SK-N-SH (cell line): ENCODE measurements around the gene EFNB2. TPM values are rescaled to one million over a fixed set of nuclear protein-coding genes. Genes with fewer than 3 reads are reported as not detected.

Experiments
- CTCF ChIA-PET: fragments of 300-600, 350-600 bp; formaldehyde crosslinking; extraction: SDS; loops from one replicate; lab custom pipeline; 2021; lab: Yijun Ruan, JAX
- POLR2A ChIA-PET: fragments of 350-600 bp; sonication (Branson Sonifier 250); formaldehyde crosslinking; extraction: SDS; loops from one replicate; lab custom pipeline; 2020; ENCODE audit warnings: antibody characterized with exemption, inconsistent platforms; lab: Yijun Ruan, JAX
- DNase-seq: peaks from one replicate; pipeline ENCODE4 v3.0.0; 2012
- H2AFZ ChIP-seq: fragments of 200-600 bp; sonication (generic); 2 replicates; pipeline ENCODE4 v1.8.1; 2016; ENCODE audit warnings: antibody characterized with exemption, mild to moderate bottlenecking, low read depth
- H3F3A ChIP-seq: fragments of 200-600 bp; sonication (generic); replicated peaks from 2 replicates; pipeline ENCODE3; 2016; ENCODE audit warnings: antibody characterized with exemption, mild to moderate bottlenecking; ENCODE audit not compliant: insufficient read depth
- H3K27ac ChIP-seq, 2 experiments: fragments of 200-500 bp in 1 of 2; fragments of 200-600 bp in 1 of 2; sonication (Bioruptor generic) in 1 of 2; sonication (generic), shearing (Covaris generic) in 1 of 2; 2 replicates each; pipeline versions ENCODE4 v1.5.1 to v1.6.1; 2014 to 2016; ENCODE audit warnings: low read depth in 2 of 2, inconsistent platforms in 1 of 2, low read length in 1 of 2, mild to moderate bottlenecking in 1 of 2, mixed read lengths in 1 of 2
- H3K27me3 ChIP-seq: fragments of 200-600 bp; sonication (generic), shearing (Covaris generic); 2 replicates; pipeline ENCODE4 v1.6.1; 2016; ENCODE audit warnings: mixed run types; ENCODE audit not compliant: insufficient read depth
- H3K36me3 ChIP-seq, 2 experiments: fragments of 200-500 bp in 1 of 2; fragments of 200-600 bp in 1 of 2; sonication (Bioruptor generic) in 1 of 2; sonication (generic) in 1 of 2; replicated peaks in 1 of 2; 2 replicates each; pipeline versions ENCODE3 to v1.5.1; 2014 to 2016; ENCODE audit warnings: low read length in 1 of 2, mild to moderate bottlenecking in 1 of 2; ENCODE audit not compliant: insufficient read depth in 2 of 2, control insufficient read depth in 1 of 2
- H3K4me1 ChIP-seq, 2 experiments: fragments of 200-500 bp in 1 of 2; fragments of 200-600 bp in 1 of 2; sonication (Bioruptor generic) in 1 of 2; sonication (generic), shearing (Covaris generic) in 1 of 2; 2 replicates each; pipeline versions ENCODE4 v1.5.1 to v1.6.1; 2014 to 2016; ENCODE audit warnings: low read depth in 1 of 2, low read length in 1 of 2, mixed run types in 1 of 2; ENCODE audit not compliant: insufficient read depth in 2 of 2, control insufficient read depth in 1 of 2
- H3K4me2 ChIP-seq: fragments of 200-600 bp; sonication (generic), shearing (Covaris generic); 2 replicates; pipeline ENCODE4 v1.6.1; 2017; ENCODE audit warnings: mixed run types
- H3K4me3 ChIP-seq, 2 experiments: fragments of 200-500 bp in 1 of 2; fragments of 200-600 bp in 1 of 2; sonication (Bioruptor generic) in 1 of 2; sonication (generic), shearing (Covaris generic) in 1 of 2; 2 replicates each; pipeline versions ENCODE4 v1.5.1 to v1.8.1; 2014 to 2016; ENCODE audit warnings: low read depth in 2 of 2, inconsistent platforms in 1 of 2, low read length in 1 of 2, mild to moderate bottlenecking in 1 of 2, mixed read lengths in 1 of 2, moderate library complexity in 1 of 2
- H3K79me2 ChIP-seq: fragments of 200-600 bp; sonication (generic); 2 replicates; pipeline ENCODE4 v1.8.1; 2017; ENCODE audit warnings: mild to moderate bottlenecking; ENCODE audit not compliant: insufficient read depth
- H3K9ac ChIP-seq: fragments of 200-600 bp; sonication (generic); 2 replicates; pipeline ENCODE4 v1.6.1; 2017; ENCODE audit warnings: mixed run types
- H3K9me2 ChIP-seq: fragments of 200-600 bp; sonication (generic); 2 replicates; pipeline ENCODE4 v1.6.1; 2017; ENCODE audit warnings: mixed run types
- H3K9me3 ChIP-seq: fragments of 200-600 bp; sonication (generic); 2 replicates; pipeline ENCODE4 v1.6.1; 2017; ENCODE audit warnings: mixed run types, mild to moderate bottlenecking, moderate library complexity
- H4K20me1 ChIP-seq: fragments of 200-600 bp; sonication (generic); 2 replicates; pipeline ENCODE4 v1.6.1; 2017; ENCODE audit warnings: mild to moderate bottlenecking, mixed run types; ENCODE audit not compliant: insufficient read depth
- ELF1 ChIP-seq: IDR thresholded peaks from 2 replicates; pipeline ENCODE4 v1.4.0; 2012
- FOSL2 ChIP-seq: IDR thresholded peaks from 2 replicates; pipeline ENCODE4 v1.4.0; 2012; ENCODE audit warnings: low read depth, mild to moderate bottlenecking, moderate library complexity, borderline replicate concordance
- FOXJ3 ChIP-seq: sonication (generic); formaldehyde crosslinking; IDR thresholded peaks from 2 replicates; pipeline ENCODE4 v1.5.1; 2020; ENCODE audit warnings: mild to moderate bottlenecking, missing genetic modification reagents
- GABPA ChIP-seq: IDR thresholded peaks from 2 replicates; pipeline ENCODE4 v1.4.0; 2012; ENCODE audit warnings: low read depth, mild to moderate bottlenecking
- GATA2 ChIP-seq: sonication (generic); formaldehyde crosslinking; IDR thresholded peaks from 2 replicates; pipeline ENCODE4 v1.5.0; 2020; ENCODE audit warnings: mild to moderate bottlenecking, missing genetic modification reagents
- JUND ChIP-seq: IDR thresholded peaks from 2 replicates; pipeline ENCODE4 v1.4.0; 2012
- MXI1 ChIP-seq: IDR thresholded peaks from 2 replicates; pipeline ENCODE4 v1.6.1; 2012; ENCODE audit warnings: mild to moderate bottlenecking, low read depth, low read length, improper control_type of control experiment
- NFIC ChIP-seq: IDR thresholded peaks from 2 replicates; pipeline ENCODE4 v1.4.0; 2012; ENCODE audit warnings: borderline replicate concordance
- POLR2AphosphoS5 ChIP-seq: IDR thresholded peaks from 2 replicates; pipeline ENCODE4 v1.6.1; 2012; ENCODE audit warnings: low read depth, low read length
- RAD21 ChIP-seq: IDR thresholded peaks from 2 replicates; pipeline ENCODE4 v1.6.1; 2012; ENCODE audit warnings: mild to moderate bottlenecking, low read length
- RCOR1 ChIP-seq: fragments of 150-350 bp; IDR thresholded peaks from 2 replicates; pipeline ENCODE4 v1.6.1; 2017; ENCODE audit warnings: antibody characterized with exemption, low read length
- RXRA ChIP-seq: IDR thresholded peaks from 2 replicates; pipeline ENCODE4 v1.4.0; 2012; ENCODE audit warnings: low read depth, mild to moderate bottlenecking, borderline replicate concordance
- SIN3A ChIP-seq: IDR thresholded peaks from 2 replicates; pipeline ENCODE4 v1.6.1; 2012; ENCODE audit warnings: low read depth, mild to moderate bottlenecking, low read length, moderate library complexity, borderline replicate concordance
- YY1 ChIP-seq: IDR thresholded peaks from 2 replicates; pipeline ENCODE4 v1.4.0; 2012; ENCODE audit warnings: low read depth, mild to moderate bottlenecking
- WGBS: methylation state at CpG from one replicate; pipeline ENCODE4 v1.1.6; 2017; ENCODE audit warnings: low lambda C conversion rate; 5-methylcytosine and 5-hydroxymethylcytosine counted together
- polyA plus RNA-seq, 3 experiments: library from polyadenylated mRNA; depleted of rRNA; stranded (reverse); fragments of >200 nt; gene quantifications; 2 replicates each; pipeline ENCODE4 v1.2.3, GENCODE V29; 2012
- TF ChIP-seq, protein P1 (sequence below): IDR thresholded peaks from 2 replicates; pipeline ENCODE4 v1.6.1; 2012; ENCODE audit warnings: mild to moderate bottlenecking, low read depth, low read length, moderate library complexity

Gene EFNB2
- polyA plus RNA-seq, 1 of the 3 experiments (the other 2 are of a cell fraction): 3.0 TPM

DNA sequence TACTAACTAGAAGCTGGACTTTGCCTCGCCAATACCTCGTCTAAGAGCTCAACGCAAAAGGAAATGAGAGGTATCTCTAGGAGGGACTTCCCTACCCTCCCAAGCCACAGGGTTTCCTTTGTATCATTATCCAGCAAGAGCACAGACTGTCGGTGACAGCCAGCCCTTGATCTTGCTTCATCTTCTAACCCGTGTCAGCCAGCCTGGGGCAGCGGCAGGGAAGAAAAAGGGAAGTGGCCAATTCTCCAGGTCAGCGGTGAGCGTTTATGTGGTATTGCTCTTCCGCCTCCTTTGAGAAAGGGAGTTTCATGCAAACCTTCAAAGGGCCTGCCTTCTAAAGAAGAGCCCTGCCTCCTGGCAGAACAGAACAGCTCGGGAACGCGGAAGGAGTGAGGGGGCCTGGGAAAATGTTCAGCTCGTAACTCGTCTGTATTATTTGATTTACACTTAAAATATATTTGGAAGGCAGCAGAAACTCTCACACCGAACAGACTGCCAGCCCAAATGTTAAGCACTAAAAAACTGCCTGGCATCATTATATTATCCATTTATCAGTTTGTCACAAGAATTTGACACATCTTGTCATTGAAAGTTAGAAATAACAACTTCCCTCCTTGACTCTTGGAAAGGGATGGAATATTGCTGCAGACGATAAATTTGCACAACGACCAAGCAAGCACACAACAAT, 41.8 kb downstream of the EFNB2 start:
- no peaks in the 10 kb centered on the region for H3K9me2 ChIP-seq
- no peak for TF ChIP-seq ELF1
- TF ChIP-seq MXI1: no peak
- no peak for TF ChIP-seq RCOR1
- no peak for TF ChIP-seq NFIC
- no peak for TF ChIP-seq FOXJ3 (CRISPR knock-in tag)
- no peak for TF ChIP-seq YY1
- no peak for TF ChIP-seq JUND
- no peak for TF ChIP-seq GABPA
- no peak for TF ChIP-seq RXRA
- no peak overlapping the region for H3K27ac ChIP-seq
- DNase-seq: no peak
- CTCF ChIA-PET: interaction anchor here (1.4 kb wide), 1 partner anchor 34 kb away, joined by 3 read pairs; no protein-coding TSS in a partner anchor
- H3K36me3 ChIP-seq: peaks cover 7 to 32% of the 10 kb centered on the region in 2 experiments
- 93% methylated on average over 17 of the region's 17 CpGs for WGBS
- no peak overlapping the region for H3K4me2 ChIP-seq
- no peaks in the 10 kb centered on the region for H4K20me1 ChIP-seq
- no peaks in the 10 kb centered on the region for H3F3A ChIP-seq
- H3K4me1 ChIP-seq: peaks cover 0 to 21% of the 10 kb centered on the region in 2 experiments; a peak in 2 of 4 replicates
- H3K79me2 ChIP-seq: no peaks in the 10 kb centered on the region
- no peak overlapping the region for H3K4me3 ChIP-seq
- H3K9me3 ChIP-seq: no peaks in the 10 kb centered on the region
- POLR2A ChIA-PET: no interaction called here
- no peak overlapping the region for H2AFZ ChIP-seq
- no peaks in the 10 kb centered on the region for H3K27me3 ChIP-seq
- no peak overlapping the region for H3K9ac ChIP-seq

DNA sequence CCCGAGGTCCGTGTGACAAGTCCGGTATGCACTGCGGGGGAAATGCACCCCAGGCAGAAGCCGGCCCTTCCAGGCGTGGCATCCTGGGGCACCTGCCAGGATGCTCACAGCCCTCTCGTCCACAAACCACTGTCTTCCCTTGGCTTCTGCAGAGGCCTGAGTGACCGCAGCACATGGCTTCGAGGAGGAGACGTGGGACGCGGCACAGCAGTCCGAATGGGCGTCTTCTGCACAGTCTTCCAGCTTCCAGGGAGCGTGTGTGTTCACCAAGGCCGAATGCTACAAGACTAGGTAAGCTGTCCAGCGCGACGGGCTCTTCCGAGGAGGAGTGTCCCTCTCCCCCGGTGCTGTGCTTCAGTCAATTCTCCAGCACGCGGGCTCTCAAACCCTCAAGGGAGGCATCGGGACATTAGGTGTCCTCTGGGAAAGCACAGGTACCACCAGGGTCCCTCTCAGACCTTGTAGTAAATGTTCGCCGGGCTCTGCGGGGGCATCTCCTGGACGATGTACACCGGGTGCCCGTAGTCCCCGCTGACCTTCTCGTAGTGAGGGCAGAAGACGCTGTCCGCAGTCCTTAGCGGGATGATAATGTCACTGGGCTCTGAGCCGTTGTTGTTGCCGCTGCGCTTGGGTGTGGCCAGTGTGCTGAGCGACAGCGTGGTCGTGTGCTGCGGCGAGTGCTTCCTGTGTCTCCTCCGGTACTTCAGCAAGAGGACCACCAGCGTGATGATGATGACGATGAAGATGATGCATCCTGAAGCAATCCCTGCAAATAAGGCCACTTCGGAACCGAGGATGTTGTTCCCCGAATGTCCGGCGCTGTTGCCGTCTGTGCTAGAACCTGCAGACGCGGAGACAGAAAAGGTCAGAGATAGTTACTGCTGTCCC, 42.6 kb downstream of the EFNB2 start:
- POLR2A ChIA-PET: no interaction called here
- H3K4me3 ChIP-seq: no peak overlapping the region

More for the DNA sequence above, 42.6 kb downstream of the EFNB2 start:
- Histone ChIP-seq H3K9me3 (no peaks in the 10 kb centered on the region), H3K9me2 (no peaks in the 10 kb centered on the region), H3K79me2 (no peaks in the 10 kb centered on the region), H2AFZ (no peak overlapping the region), H3K36me3 (peaks cover 7 to 32% of the 10 kb centered on the region in 2 experiments), H3K9ac (no peak overlapping the region), H3K27ac (no peak overlapping the region), H3K4me1 (peaks cover 0 to 19% of the 10 kb centered on the region in 2 experiments; a peak in 2 of 4 replicates), H3K27me3 (no peaks in the 10 kb centered on the region), H3F3A (no peaks in the 10 kb centered on the region), H3K4me2 (no peak overlapping the region), H4K20me1 (no peaks in the 10 kb centered on the region)
- no peak for DNase-seq
- CTCF ChIA-PET: no interaction called here
- TF ChIP-seq FOSL2: no peak
- TF ChIP-seq SIN3A: no peak
- TF ChIP-seq MXI1: no peak
- no peak for TF ChIP-seq GATA2 (CRISPR knock-in tag)
- TF ChIP-seq RAD21: no peak
- no peak for TF ChIP-seq POLR2AphosphoS5
- TF ChIP-seq, protein P1, sequence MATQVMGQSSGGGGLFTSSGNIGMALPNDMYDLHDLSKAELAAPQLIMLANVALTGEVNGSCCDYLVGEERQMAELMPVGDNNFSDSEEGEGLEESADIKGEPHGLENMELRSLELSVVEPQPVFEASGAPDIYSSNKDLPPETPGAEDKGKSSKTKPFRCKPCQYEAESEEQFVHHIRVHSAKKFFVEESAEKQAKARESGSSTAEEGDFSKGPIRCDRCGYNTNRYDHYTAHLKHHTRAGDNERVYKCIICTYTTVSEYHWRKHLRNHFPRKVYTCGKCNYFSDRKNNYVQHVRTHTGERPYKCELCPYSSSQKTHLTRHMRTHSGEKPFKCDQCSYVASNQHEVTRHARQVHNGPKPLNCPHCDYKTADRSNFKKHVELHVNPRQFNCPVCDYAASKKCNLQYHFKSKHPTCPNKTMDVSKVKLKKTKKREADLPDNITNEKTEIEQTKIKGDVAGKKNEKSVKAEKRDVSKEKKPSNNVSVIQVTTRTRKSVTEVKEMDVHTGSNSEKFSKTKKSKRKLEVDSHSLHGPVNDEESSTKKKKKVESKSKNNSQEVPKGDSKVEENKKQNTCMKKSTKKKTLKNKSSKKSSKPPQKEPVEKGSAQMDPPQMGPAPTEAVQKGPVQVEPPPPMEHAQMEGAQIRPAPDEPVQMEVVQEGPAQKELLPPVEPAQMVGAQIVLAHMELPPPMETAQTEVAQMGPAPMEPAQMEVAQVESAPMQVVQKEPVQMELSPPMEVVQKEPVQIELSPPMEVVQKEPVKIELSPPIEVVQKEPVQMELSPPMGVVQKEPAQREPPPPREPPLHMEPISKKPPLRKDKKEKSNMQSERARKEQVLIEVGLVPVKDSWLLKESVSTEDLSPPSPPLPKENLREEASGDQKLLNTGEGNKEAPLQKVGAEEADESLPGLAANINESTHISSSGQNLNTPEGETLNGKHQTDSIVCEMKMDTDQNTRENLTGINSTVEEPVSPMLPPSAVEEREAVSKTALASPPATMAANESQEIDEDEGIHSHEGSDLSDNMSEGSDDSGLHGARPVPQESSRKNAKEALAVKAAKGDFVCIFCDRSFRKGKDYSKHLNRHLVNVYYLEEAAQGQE: no peak
- 97% methylated on average over 41 of the region's 54 CpGs for WGBS
